Osteocyte (in vitro differentiated cells): ENCODE data around the gene DRAM1. TPM values are rescaled to one million over a fixed set of nuclear protein-coding genes. Genes with fewer than 3 reads are reported as not detected.

Experiments used
- DNase-seq: peaks from one replicate; pipeline ENCODE4 v3.0.0; 2021; ENCODE audit warnings: mixed read lengths; ENCODE audit not compliant: unreplicated experiment; ENCODE audit errors: extremely low spot score
- H3K27ac Mint-ChIP-seq: one replicate; pipeline ENCODE4 v1.8.0; 2021; ENCODE audit warnings: mild to moderate bottlenecking, mixed read lengths; ENCODE audit not compliant: unreplicated experiment
- H3K27me3 Mint-ChIP-seq: one replicate; pipeline ENCODE4 v1.8.0; 2021; ENCODE audit warnings: mixed read lengths; ENCODE audit not compliant: unreplicated experiment
- H3K36me3 Mint-ChIP-seq: one replicate; pipeline ENCODE4 v1.8.0; 2021; ENCODE audit warnings: mixed read lengths; ENCODE audit not compliant: unreplicated experiment
- H3K4me1 Mint-ChIP-seq: one replicate; pipeline ENCODE4 v1.8.0; 2021; ENCODE audit warnings: mixed read lengths; ENCODE audit not compliant: unreplicated experiment
- H3K4me3 Mint-ChIP-seq: one replicate; pipeline ENCODE4 v1.8.0; 2021; ENCODE audit warnings: mild to moderate bottlenecking, moderate library complexity, mixed read lengths; ENCODE audit not compliant: unreplicated experiment
- H3K9me3 Mint-ChIP-seq: one replicate; pipeline ENCODE4 v1.8.0; 2021; ENCODE audit warnings: mixed read lengths; ENCODE audit not compliant: unreplicated experiment
- CTCF ChIP-seq: fragments of 200-600 bp; sonication (generic); IDR thresholded peaks from 2 replicates; pipeline ENCODE4 v1.5.0; 2021; ENCODE audit warnings: antibody characterized with exemption, mild to moderate bottlenecking, moderate library complexity
- total RNA-seq: library from RNA; stranded (reverse); gene quantifications from 2 replicates; pipeline ENCODE4 v1.2.1, GENCODE V29; 2021

Gene DRAM1
- total RNA-seq, 1 donor from 2014 or later = 20.0 TPM

DNA sequence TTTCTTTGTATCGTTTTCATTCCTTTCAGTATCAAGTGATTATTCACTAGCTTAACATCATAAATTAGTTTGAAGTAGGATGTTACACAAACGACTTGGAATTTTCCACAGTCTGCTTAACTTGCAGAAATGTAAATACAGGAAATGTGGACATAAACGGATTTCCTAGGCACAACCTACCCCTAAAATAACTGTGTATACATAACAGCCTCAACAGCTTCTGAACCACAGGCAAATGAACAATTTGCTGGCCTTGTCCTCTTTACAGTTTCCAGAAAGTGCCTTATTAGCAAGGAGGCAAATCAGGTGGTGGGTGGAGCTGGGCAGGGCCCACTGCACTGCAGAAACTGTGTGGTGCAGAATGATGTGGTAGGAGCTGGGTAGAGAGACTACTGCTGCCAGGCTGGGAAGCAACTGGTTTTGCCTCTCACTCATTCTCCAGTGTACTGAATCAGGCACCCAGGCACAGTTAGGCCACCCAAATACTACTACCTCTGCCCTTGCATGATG lies 14.1 kb downstream of the DRAM1 start:
- H3K36me3 Mint-ChIP-seq = peaks cover 3% of the 10 kb centered on the region
- peak overlapping the region; percentile 72 for H3K27ac Mint-ChIP-seq
- H3K4me1 Mint-ChIP-seq = peaks cover 38% of the 10 kb centered on the region
- DNase-seq = no peak
- peak overlapping the region; percentile 22 for H3K4me3 Mint-ChIP-seq
- H3K27me3 Mint-ChIP-seq = no peaks in the 10 kb centered on the region
- H3K9me3 Mint-ChIP-seq = no peaks in the 10 kb centered on the region
- no peak for TF ChIP-seq CTCF

DNA sequence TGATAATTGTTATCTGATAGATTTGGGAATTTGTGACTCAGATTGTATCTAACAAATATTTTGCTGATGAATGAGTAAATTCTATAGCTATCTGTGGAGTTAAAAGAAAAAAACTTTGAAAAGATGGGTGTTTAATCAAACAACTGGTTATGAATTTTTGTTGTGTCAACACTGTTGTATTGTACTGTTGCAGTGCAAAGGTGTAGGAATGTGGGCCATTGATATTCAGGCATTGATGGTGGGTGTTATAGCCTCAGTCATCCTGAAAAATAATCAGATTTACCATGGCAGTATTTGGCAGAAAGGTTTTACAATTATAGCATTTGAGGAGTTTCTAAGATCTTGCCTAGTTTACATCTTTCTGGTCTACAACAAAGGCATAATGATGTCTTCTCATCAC lies 15.4 kb downstream of the DRAM1 start:
- Mint-ChIP-seq H3K4me3 (no peak overlapping the region), H3K4me1 (peaks cover 37% of the 10 kb centered on the region), H3K36me3 (peaks cover 3% of the 10 kb centered on the region), H3K9me3 (no peaks in the 10 kb centered on the region), H3K27me3 (no peaks in the 10 kb centered on the region), H3K27ac (peak overlapping the region; percentile 38)
- TF ChIP-seq CTCF = no peak
- no peak for DNase-seq

- Mint-ChIP-seq H3K4me1 (no peaks in the 10 kb centered on the region), H3K4me3 (no peak overlapping the region), H3K27me3 (no peaks in the 10 kb centered on the region), H3K36me3 (peaks cover 17% of the 10 kb centered on the region), H3K27ac (no peak overlapping the region), H3K9me3 (no peaks in the 10 kb centered on the region)
- no peak for DNase-seq
- TF ChIP-seq CTCF = no peak
These were observed 24.4 kb downstream of the DRAM1 start for GRCh38 chr12:101901777-101902176.

GRCh38 chr12:101902641-101903040 lies 25.3 kb downstream of the DRAM1 start:
- Mint-ChIP-seq H3K9me3 (no peaks in the 10 kb centered on the region), H3K4me3 (no peak overlapping the region)

GRCh38 chr12:101906226-101906625 lies 28.8 kb downstream of the DRAM1 start:
- H3K9me3 Mint-ChIP-seq = no peaks in the 10 kb centered on the region
- no peaks in the 10 kb centered on the region for H3K27me3 Mint-ChIP-seq
- no peak for DNase-seq
- no peak overlapping the region for H3K4me3 Mint-ChIP-seq
- H3K4me1 Mint-ChIP-seq = peaks cover 17% of the 10 kb centered on the region
- H3K27ac Mint-ChIP-seq = no peak overlapping the region
- peaks cover 11% of the 10 kb centered on the region for H3K36me3 Mint-ChIP-seq
- no peak for TF ChIP-seq CTCF

More at GRCh38 chr12:101902641-101903040, 25.3 kb downstream of the DRAM1 start:
- H3K27me3 Mint-ChIP-seq = no peaks in the 10 kb centered on the region
- H3K4me1 Mint-ChIP-seq = no peaks in the 10 kb centered on the region
- no peak for DNase-seq
- H3K36me3 Mint-ChIP-seq = peaks cover 17% of the 10 kb centered on the region
- no peak overlapping the region for H3K27ac Mint-ChIP-seq
- no peak for TF ChIP-seq CTCF
